K562 (cell line): ENCODE measurements around the gene NEMP1. TPM values are rescaled to one million over a fixed set of nuclear protein-coding genes. Genes with fewer than 3 reads are reported as not detected.

Experiments
- ATAC-seq: fragments of 200-7000 bp; cut with Tn5 transposase; 3 replicates; pipeline ENCODE4 v1.9.1; 2020; ENCODE audit warnings: moderate library complexity
- BruUV-seq: library from RNA; stranded (reverse); fragments of 400-500 nt; replicated peaks from 2 replicates; lab custom pipeline; 2021; lab: Mats Ljungman, UMichigan
- CTCF ChIA-PET: fragments of 300-600 bp; formaldehyde crosslinking; extraction: SDS; loops from one replicate; lab custom pipeline; 2021; ENCODE audit warnings: low intra/inter-chr PET ratio; lab: Yijun Ruan, JAX
- POLR2A ChIA-PET: fragments of 300-600, 350-650 bp; sonication (Branson Sonifier 250); formaldehyde crosslinking; extraction: SDS; loops from one replicate; lab custom pipeline; 2021; ENCODE audit warnings: antibody characterized with exemption, inconsistent platforms; lab: Yijun Ruan, JAX
- DNase-seq, 4 experiments: peaks; one replicate each; pipeline versions ENCODE4 v3.0.0 to v3.0.0-alpha.2; 2011 to 2018; ENCODE audit warnings: low spot score in 3 of 4, mixed read lengths in 3 of 4; ENCODE audit errors: extremely low read depth in 1 of 4
- FAIRE-seq: peaks from 2 replicates; lab custom pipeline; 2011; peaks lifted over from hg19 to GRCh38; lab: Jason Lieb, UNC
- H2AFZ ChIP-seq: 2 replicates; pipeline ENCODE4 v1.6.0; 2011; ENCODE audit warnings: low read depth, low read length, control low read depth, inconsistent platforms
- H3K27ac ChIP-seq: fragments of 200-600 bp; 3 replicates; pipeline ENCODE4 v1.8.0; 2011; ENCODE audit warnings: low read depth, mild to moderate bottlenecking, control low read depth, inconsistent platforms, low read length, moderate library complexity, mixed read lengths; ENCODE audit errors: extremely low read depth
- H3K27me3 ChIP-seq, 2 experiments: fragments of 300-600 bp in 1 of 2; 2 replicates in 1 of 2; 3 replicates in 1 of 2; pipeline versions ENCODE4 v1.6.0 to v1.8.0; 2011; ENCODE audit warnings: inconsistent platforms in 2 of 2, low read length in 2 of 2, mild to moderate bottlenecking in 1 of 2, mixed read lengths in 1 of 2, moderate library complexity in 1 of 2; ENCODE audit not compliant: control insufficient read depth in 2 of 2, insufficient read depth in 2 of 2
- H3K36me3 ChIP-seq: fragments of 300-600 bp; 3 replicates; pipeline ENCODE4 v1.8.0; 2011; ENCODE audit warnings: mild to moderate bottlenecking, low read length, inconsistent platforms; ENCODE audit not compliant: control insufficient read depth, insufficient read depth
- H3K4me1 ChIP-seq, 2 experiments: fragments of 200-600 bp in 1 of 2; replicated peaks in 1 of 2; 2 replicates in 1 of 2; 3 replicates in 1 of 2; pipeline versions ENCODE4 v1.5.1 to v1.8.0; 2011; ENCODE audit warnings: inconsistent platforms in 2 of 2, low read length in 2 of 2, mild to moderate bottlenecking in 1 of 2, mixed read lengths in 1 of 2, moderate library complexity in 1 of 2; ENCODE audit not compliant: control insufficient read depth in 2 of 2, insufficient read depth in 2 of 2
- H3K4me2 ChIP-seq: 2 replicates; pipeline ENCODE4 v1.6.1; 2011; ENCODE audit warnings: low read length, control low read depth, inconsistent platforms, mixed read lengths; ENCODE audit not compliant: insufficient read depth
- H3K4me3 ChIP-seq: fragments of 200-600 bp; sonication (generic), shearing (Covaris generic); 2 replicates; pipeline ENCODE4 v1.5.1; 2016; ENCODE audit warnings: control low read depth, inconsistent platforms
- H3K79me2 ChIP-seq: fragments of 200-600 bp; 3 replicates; pipeline ENCODE4 v1.8.0; 2011; ENCODE audit warnings: low read length, inconsistent platforms; ENCODE audit not compliant: control insufficient read depth, insufficient read depth
- H3K9ac ChIP-seq, 2 experiments: 2 replicates each; pipeline versions ENCODE4 v1.6.0 to v1.6.1; 2011; ENCODE audit warnings: low read depth in 2 of 2, low read length in 2 of 2, control low read depth in 1 of 2, inconsistent platforms in 1 of 2, mild to moderate bottlenecking in 1 of 2, mixed read lengths in 1 of 2; ENCODE audit not compliant: insufficient read depth in 1 of 2
- H3K9me1 ChIP-seq: one replicate; pipeline ENCODE4 v1.6.0; 2011; ENCODE audit warnings: inconsistent platforms, mild to moderate bottlenecking, low read length, moderate library complexity; ENCODE audit not compliant: control insufficient read depth, insufficient read depth
- H3K9me3 ChIP-seq: replicated peaks from 2 replicates; pipeline ENCODE4 v1.5.1; 2011; ENCODE audit warnings: low read depth, low read length, inconsistent platforms; ENCODE audit not compliant: control insufficient read depth, insufficient read depth
- H4K20me1 ChIP-seq: replicated peaks from 2 replicates; pipeline ENCODE4 v1.6.1; 2011; ENCODE audit warnings: low read length, inconsistent platforms, mixed read lengths; ENCODE audit not compliant: control insufficient read depth, insufficient read depth
- ARID3B ChIP-seq: fragments of 250-450 bp; sonication (Bioruptor Pico); IDR thresholded peaks from 2 replicates; pipeline ENCODE4 v1.4.0; 2020; ENCODE audit warnings: borderline replicate concordance
- ESRRA ChIP-seq: fragments of 450-650 bp; IDR thresholded peaks from 2 replicates; pipeline ENCODE4 v1.6.1; 2014; ENCODE audit warnings: low read depth, mild to moderate bottlenecking, moderate library complexity, borderline replicate concordance
- GTF2F1 ChIP-seq: IDR thresholded peaks from 2 replicates; pipeline ENCODE4 v1.6.1; 2011; ENCODE audit warnings: low read depth, low read length, improper control_type of control experiment
- KDM1A ChIP-seq, 2 experiments: fragments of 450-650 bp; IDR thresholded peaks; 2 replicates each; pipeline ENCODE4 v1.6.1; 2016; ENCODE audit warnings: mild to moderate bottlenecking in 2 of 2
- KLF13 ChIP-seq: fragments of 450-650 bp; IDR thresholded peaks from 2 replicates; pipeline ENCODE4 v1.6.1; 2016; ENCODE audit warnings: missing genetic modification characterization, low read depth, mild to moderate bottlenecking, missing compliant biosample characterization, moderate library complexity, borderline replicate concordance
- MGA ChIP-seq: fragments of 450-650 bp; IDR thresholded peaks from 2 replicates; pipeline ENCODE4 v1.6.1; 2016; ENCODE audit warnings: mild to moderate bottlenecking, moderate library complexity
- RUNX1 ChIP-seq: sonication (generic); IDR thresholded peaks from 2 replicates; pipeline ENCODE4 v1.6.1; 2016; ENCODE audit warnings: antibody characterized with exemption, low read depth
- WHSC1 ChIP-seq: IDR thresholded peaks from one replicate; pipeline ENCODE4 v1.6.1; 2012; ENCODE audit warnings: low read length, control low read depth, inconsistent platforms
- ZNF140 ChIP-seq: fragments of 250-450 bp; sonication (Bioruptor Pico); IDR thresholded peaks from 2 replicates; pipeline ENCODE4 v1.8.0; 2021; ENCODE audit warnings: moderate library complexity, mild to moderate bottlenecking, inconsistent platforms
- WGBS: fragments of 100-300 bp; shearing (Covaris generic); methylation state at CpG from one replicate; pipeline ENCODE4 v1.1.6; 2016; ENCODE audit warnings: low coverage, mixed read lengths; ENCODE audit not compliant: insufficient coverage; ENCODE audit errors: missing lambda C conversion rate; 5-methylcytosine and 5-hydroxymethylcytosine counted together
- in situ Hi-C: fragments of 300-500 bp; cut with MboI; formaldehyde crosslinking; loops from 4 replicates; pipeline ENCODE4 v1.15.0; 2018; ENCODE audit warnings: inconsistent platforms, mixed read lengths
- intact Hi-C: fragments of 100-400 bp; cut with micrococcal nuclease; formaldehyde crosslinking; loops from 2 replicates; pipeline ENCODE4 v1.14.2; 2022
- polyA plus RNA-seq, 8 experiments: library from polyadenylated mRNA; depleted of rRNA in 4 of 8; stranded (reverse) in 5 of 8; unstranded in 3 of 8; fragments of >200 nt; fragmentation: Nextera tagmentation in 2 of 8; fragmentation: Illumina TruSeq in 1 of 8; extraction: Ambion mirVana in 2 of 8; extraction: Trizol in 1 of 8; gene quantifications; 2 replicates each; pipeline versions ENCODE4 v1.2.1 to v1.2.3, GENCODE V29; 2011 to 2014; ENCODE audit warnings: inconsistent platforms in 1 of 8, missing spikeins in 1 of 8
- total RNA-seq, 7 experiments: library from RNA; depleted of rRNA in 6 of 7; stranded (reverse); fragments of >200 nt in 6 of 7; fragmentation: Illumina TruSeq in 2 of 7; extraction: Trizol in 2 of 7; gene quantifications; 2 replicates each; pipeline versions ENCODE4 v1.2.1 to v1.2.3, GENCODE V29; 2011 to 2021; ENCODE audit warnings: low replicate concordance in 1 of 7

NEMP1 gene
- total and polyA plus RNA-seq, 9 of the 15 experiments (the other 6 are each of a cell fraction or from before 2014, with no cell fraction given): 9.5 to 82.2 (median 41.2) TPM

- FAIRE-seq: no peak
- no peaks in the 10 kb centered on the region for H3K9me1 ChIP-seq
- peaks cover 5% of the 10 kb centered on the region for H4K20me1 ChIP-seq
- peak overlapping the region; percentile 52 to 80; a peak in 2 of 4 replicates for H3K9ac ChIP-seq
- peak overlapping the region; percentile 37; the same call in 1 of the 2 replicates for H3K4me3 ChIP-seq
- H3K79me2 ChIP-seq: peaks cover 42% of the 10 kb centered on the region
- H3K4me2 ChIP-seq: peak overlapping the region; percentile 76
- POLR2A ChIA-PET: interaction anchor here (0.7 to 6.0 kb wide), 6 partner anchors 11 to 1145 kb away, joined by 3 to 44 read pairs (median 6); partner anchors contain the start of genes NEMP1 and STAT6
- DNase-seq: no peak
- no peak overlapping the region for H3K27ac ChIP-seq
- H3K4me1 ChIP-seq: peaks cover 32 to 73% of the 10 kb centered on the region in 2 experiments
- H3K36me3 ChIP-seq: peaks cover 52% of the 10 kb centered on the region
- H3K9me3 ChIP-seq: no peaks in the 10 kb centered on the region
- CTCF ChIA-PET: no interaction called here
- H2AFZ ChIP-seq: no peak overlapping the region
- no peaks in the 10 kb centered on the region; a peak in 1 of 5 replicates for H3K27me3 ChIP-seq
- 93% methylated on average over 19 of the region's 22 CpGs for WGBS
- no TSS peak for BruUV-seq
- no peak for ATAC-seq
- intact Hi-C loops: no loop called here
- in situ Hi-C loops: no loop called here
- no peak for TF ChIP-seq MGA
- TF ChIP-seq ESRRA: no peak
- peak; percentile 60 for TF ChIP-seq WHSC1
- no peak for TF ChIP-seq KDM1A (IDR thresholded peaks at IDR 0.05)
- no peak for TF ChIP-seq KLF13
- TF ChIP-seq ARID3B (CRISPR knock-in tag): no peak
- TF ChIP-seq RUNX1: no peak
- TF ChIP-seq ZNF140 (CRISPR knock-in tag): no peak
- TF ChIP-seq GTF2F1: no peak
Observed at GRCh38 chr12:57090924-57091637, 12.5 kb upstream of the NEMP1 start.
